ENCODE results near the gene URGCP. TPM values are rescaled to one million over a fixed set of nuclear protein-coding genes. Genes with fewer than 3 reads are reported as not detected.

URGCP gene
- total RNA-seq, 2 experiments from 2014 or later: 18.8 to 19.4 TPM

DNA sequence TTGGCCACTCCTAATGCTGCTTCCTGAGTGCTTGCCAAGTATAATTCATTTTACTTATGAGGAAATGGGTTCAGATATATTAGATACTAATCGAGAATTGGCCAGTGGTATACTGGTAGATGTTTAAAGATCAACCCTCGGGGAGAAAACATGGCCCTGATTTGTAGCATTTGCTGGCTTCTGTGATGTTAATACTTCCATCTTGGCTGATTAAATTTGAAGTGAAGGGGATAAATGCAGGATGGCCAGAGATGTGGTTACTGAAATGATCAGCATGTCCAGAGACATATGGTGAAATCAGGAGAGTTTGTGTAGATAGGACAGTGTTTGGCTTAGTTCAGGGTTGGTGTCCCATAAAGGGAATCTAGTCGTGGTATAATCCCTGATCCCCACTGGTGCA, 31.0 kb upstream of the URGCP start:
- no peak overlapping the region for H3K27ac Mint-ChIP-seq
- H3K9me3 Mint-ChIP-seq: no peaks in the 10 kb centered on the region
- ChIA-PET POLR2A (no interaction called here), CTCF (no interaction called here)
- no peaks in the 10 kb centered on the region for H3K4me1 Mint-ChIP-seq (ENCODE audit: low read depth)
- DNase-seq (no peak), ATAC-seq (no peak)
- intact Hi-C loops (cut with micrococcal nuclease): no loop called here
- H3K36me3 Mint-ChIP-seq (ENCODE audit: low read depth): no peaks in the 10 kb centered on the region
- H3K4me3 Mint-ChIP-seq: no peak overlapping the region
- no peaks in the 10 kb centered on the region for H3K27me3 Mint-ChIP-seq
- no peak for TF ChIP-seq CTCF (IDR thresholded peaks at IDR 0.05)

DNA sequence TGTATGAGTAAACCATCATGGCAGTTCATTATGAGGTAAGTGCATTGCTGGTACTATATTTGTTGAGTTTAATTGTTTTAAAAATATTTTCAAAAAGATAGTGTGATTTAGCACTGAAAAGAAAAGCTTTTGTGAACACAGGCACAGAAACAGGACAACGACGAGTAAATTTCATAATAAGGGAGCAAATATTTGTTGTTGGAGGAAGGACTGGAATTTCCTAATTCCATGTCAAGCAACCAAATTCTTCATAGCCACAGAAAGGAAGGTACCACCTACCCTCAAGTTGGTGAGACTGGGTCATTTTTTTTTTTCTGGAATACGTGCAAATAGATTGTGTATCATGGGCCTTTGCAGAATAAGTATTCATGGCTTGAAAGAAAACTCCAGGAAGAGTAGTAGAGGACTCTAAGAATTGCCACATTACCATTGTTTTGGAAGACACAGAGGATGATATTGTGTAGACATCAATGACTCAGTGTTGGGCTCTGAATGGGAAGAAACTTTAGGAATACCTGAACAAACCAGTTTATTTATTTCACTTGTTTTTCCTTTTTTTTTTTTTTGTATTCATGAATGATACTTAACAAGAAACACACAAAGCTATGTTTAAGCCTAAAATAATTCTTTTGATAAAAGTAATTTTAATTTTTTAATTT, 27.6 kb upstream of the URGCP start:
- TF ChIP-seq CTCF (IDR thresholded peaks at IDR 0.05): no peak
- H3K36me3 Mint-ChIP-seq (ENCODE audit: low read depth): no peaks in the 10 kb centered on the region
- DNase-seq (no peak), ATAC-seq (no peak)
- ChIA-PET POLR2A (no interaction called here), CTCF (interaction anchor here (1.7 kb wide), 1 partner anchor 20 kb away, joined by 4 read pairs; no protein-coding TSS in a partner anchor)
- H3K9me3 Mint-ChIP-seq: no peaks in the 10 kb centered on the region
- no peak overlapping the region for H3K4me3 Mint-ChIP-seq
- intact Hi-C loops (cut with micrococcal nuclease): no loop called here
- H3K27ac Mint-ChIP-seq: no peak overlapping the region
- H3K27me3 Mint-ChIP-seq: no peaks in the 10 kb centered on the region
- peaks cover 2% of the 10 kb centered on the region for H3K4me1 Mint-ChIP-seq (ENCODE audit: low read depth)

GRCh38 chr7:43931346-43931745, 24.9 kb upstream of the URGCP start:
- Mint-ChIP-seq H3K27ac (peak overlapping the region; percentile 69), H3K9me3 (no peaks in the 10 kb centered on the region), H3K4me3 (no peak overlapping the region), H3K36me3 (ENCODE audit: low read depth) (peaks cover 9% of the 10 kb centered on the region), H3K4me1 (ENCODE audit: low read depth) (peaks cover 15% of the 10 kb centered on the region), H3K27me3 (no peaks in the 10 kb centered on the region)
- DNase-seq: no peak
- POLR2A ChIA-PET: no interaction called here
- intact Hi-C loops (cut with micrococcal nuclease): no loop called here
- no peak for ATAC-seq
- CTCF ChIA-PET: no interaction called here
- no peak for TF ChIP-seq CTCF (IDR thresholded peaks at IDR 0.05)

- H3K4me3 Mint-ChIP-seq: no peak overlapping the region
- H3K27me3 Mint-ChIP-seq: no peaks in the 10 kb centered on the region
- no peak for TF ChIP-seq CTCF (IDR thresholded peaks at IDR 0.05)
- ATAC-seq (no peak), DNase-seq (no peak)
- H3K27ac Mint-ChIP-seq: no peak overlapping the region
- CTCF ChIA-PET: no interaction called here
- intact Hi-C loops (cut with micrococcal nuclease): no loop called here
- POLR2A ChIA-PET: interaction anchor here (1.3 kb wide), 1 partner anchor 10 kb away, joined by 3 read pairs; no protein-coding TSS in a partner anchor
- H3K9me3 Mint-ChIP-seq: no peaks in the 10 kb centered on the region
- peaks cover 13% of the 10 kb centered on the region for H3K36me3 Mint-ChIP-seq (ENCODE audit: low read depth)
- peaks cover 19% of the 10 kb centered on the region for H3K4me1 Mint-ChIP-seq (ENCODE audit: low read depth)
Measured at GRCh38 chr7:43929529-43930457, 23.4 kb upstream of the URGCP start.

- POLR2A ChIA-PET: no interaction called here
- H3K36me3 Mint-ChIP-seq (ENCODE audit: low read depth): peaks cover 18% of the 10 kb centered on the region
- peak overlapping the region; percentile 65 for H3K4me3 Mint-ChIP-seq
- DNase-seq: no peak
- CTCF ChIA-PET: no interaction called here
- intact Hi-C loops (cut with micrococcal nuclease): no loop called here
- no peak for ATAC-seq
- H3K27me3 Mint-ChIP-seq: no peaks in the 10 kb centered on the region
- H3K27ac Mint-ChIP-seq: peak overlapping the region; percentile 14
- no peaks in the 10 kb centered on the region for H3K9me3 Mint-ChIP-seq
- H3K4me1 Mint-ChIP-seq (ENCODE audit: low read depth): peaks cover 22% of the 10 kb centered on the region
- no peak for TF ChIP-seq CTCF (IDR thresholded peaks at IDR 0.05)
Measured at GRCh38 chr7:43927810-43928209, 21.4 kb upstream of the URGCP start.
